Measurements from ENCODE around the gene SDF2L1.
"Not testable (repeated sequence)": the region's sequence is repeated elsewhere in the genome, so short reads cannot be mapped to it uniquely, and the experiment has no call there.

DNA sequence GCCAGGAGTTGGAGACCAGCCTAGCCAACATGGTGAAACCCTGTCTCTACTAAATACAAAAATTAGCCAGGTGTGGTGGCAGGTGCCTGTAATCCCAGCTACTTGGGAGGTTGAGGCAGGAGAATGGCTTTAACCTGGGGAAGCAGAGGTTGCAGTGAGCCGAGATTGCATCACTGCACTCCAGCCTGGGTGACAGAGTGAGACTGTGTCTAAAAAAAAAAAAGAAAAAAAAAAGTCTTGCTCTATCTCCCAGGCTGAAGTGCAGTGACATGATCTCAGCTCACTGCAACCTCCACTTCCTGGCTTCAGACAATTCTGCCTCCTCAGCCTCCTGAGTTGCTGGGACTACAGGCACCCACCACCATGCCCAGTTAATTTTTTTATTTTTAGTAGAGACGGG is 4.7 kb upstream of the SDF2L1 start:
- not testable (repeated sequence) for TF ChIP-seq POLR2A (IDR thresholded peaks at IDR 0.05)
- TF ChIP-seq, protein P1, sequence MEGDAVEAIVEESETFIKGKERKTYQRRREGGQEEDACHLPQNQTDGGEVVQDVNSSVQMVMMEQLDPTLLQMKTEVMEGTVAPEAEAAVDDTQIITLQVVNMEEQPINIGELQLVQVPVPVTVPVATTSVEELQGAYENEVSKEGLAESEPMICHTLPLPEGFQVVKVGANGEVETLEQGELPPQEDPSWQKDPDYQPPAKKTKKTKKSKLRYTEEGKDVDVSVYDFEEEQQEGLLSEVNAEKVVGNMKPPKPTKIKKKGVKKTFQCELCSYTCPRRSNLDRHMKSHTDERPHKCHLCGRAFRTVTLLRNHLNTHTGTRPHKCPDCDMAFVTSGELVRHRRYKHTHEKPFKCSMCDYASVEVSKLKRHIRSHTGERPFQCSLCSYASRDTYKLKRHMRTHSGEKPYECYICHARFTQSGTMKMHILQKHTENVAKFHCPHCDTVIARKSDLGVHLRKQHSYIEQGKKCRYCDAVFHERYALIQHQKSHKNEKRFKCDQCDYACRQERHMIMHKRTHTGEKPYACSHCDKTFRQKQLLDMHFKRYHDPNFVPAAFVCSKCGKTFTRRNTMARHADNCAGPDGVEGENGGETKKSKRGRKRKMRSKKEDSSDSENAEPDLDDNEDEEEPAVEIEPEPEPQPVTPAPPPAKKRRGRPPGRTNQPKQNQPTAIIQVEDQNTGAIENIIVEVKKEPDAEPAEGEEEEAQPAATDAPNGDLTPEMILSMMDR (IDR thresholded peaks at IDR 0.05) = not testable (repeated sequence)

All from body of pancreas (tissue), 4 donors.